Natural killer cell (primary cell): Measurements from ENCODE around the gene HOXB4. TPM values are rescaled to one million over a fixed set of nuclear protein-coding genes. Genes with fewer than 3 reads are reported as not detected.

Experiments used
- ATAC-seq, 3 donors: fragments of 150-1000 bp in 2 of 3; fragments of 200-7000 bp in 1 of 3; cut with Tn5 transposase; 1 replicate in 1 of 3; 2 replicates in 2 of 3; pipeline ENCODE4 v1.10.0; 2021; ENCODE audit warnings: mild to moderate bottlenecking in 2 of 3, moderate library complexity in 2 of 3
- DNase-seq, 2 donors: peaks; one replicate each; pipeline versions ENCODE4 v3.0.0 to v3.0.0-alpha.2; 2013 to 2021; ENCODE audit warnings: mixed read lengths in 1 of 2
- H3K27ac ChIP-seq: one replicate; pipeline ENCODE4 v1.5.1; 2013; ENCODE audit warnings: mild to moderate bottlenecking, low read length
- H3K27me3 ChIP-seq: one replicate; pipeline ENCODE4 v1.6.1; 2013; ENCODE audit warnings: low read length; ENCODE audit not compliant: control insufficient read depth, insufficient read depth
- H3K36me3 ChIP-seq: one replicate; pipeline ENCODE4 v1.6.1; 2013; ENCODE audit warnings: low read length; ENCODE audit not compliant: control insufficient read depth, insufficient read depth
- H3K4me1 ChIP-seq: one replicate; pipeline ENCODE4 v1.6.1; 2013; ENCODE audit warnings: low read length; ENCODE audit not compliant: control insufficient read depth, insufficient read depth
- H3K4me3 ChIP-seq: one replicate; pipeline ENCODE4 v1.5.1; 2013; ENCODE audit warnings: low read length
- H3K9me3 ChIP-seq: one replicate; pipeline ENCODE4 v1.6.1; 2013; ENCODE audit warnings: low read length; ENCODE audit not compliant: control insufficient read depth, insufficient read depth
- H3K27ac Mint-ChIP-seq, 2 donors: one replicate each; pipeline ENCODE4 v1.8.0; 2022; ENCODE audit warnings: mild to moderate bottlenecking in 2 of 2, mixed read lengths in 2 of 2, moderate library complexity in 1 of 2
- H3K27me3 Mint-ChIP-seq, 2 donors: one replicate each; pipeline ENCODE4 v1.8.0; 2022; ENCODE audit warnings: low read depth in 2 of 2, mixed read lengths in 2 of 2
- H3K36me3 Mint-ChIP-seq: one replicate; pipeline ENCODE4 v1.8.0; 2022; ENCODE audit warnings: mixed read lengths
- H3K4me1 Mint-ChIP-seq, 2 donors: one replicate each; pipeline ENCODE4 v1.8.0; 2022; ENCODE audit warnings: mixed read lengths in 2 of 2
- H3K4me3 Mint-ChIP-seq: one replicate; pipeline ENCODE4 v1.8.0; 2022; ENCODE audit warnings: mild to moderate bottlenecking, moderate library complexity, mixed read lengths
- H3K9me3 Mint-ChIP-seq, 2 donors: one replicate each; pipeline ENCODE4 v1.8.0; 2022; ENCODE audit warnings: mixed read lengths in 2 of 2
- WGBS: methylation state at CpG from one replicate; pipeline ENCODE4 v1.1.7; 2013; ENCODE audit warnings: missing lambda C conversion rate; ENCODE audit not compliant: insufficient coverage; 5-methylcytosine and 5-hydroxymethylcytosine counted together
- intact Hi-C: fragments of 100-400 bp; cut with micrococcal nuclease; formaldehyde crosslinking; loops from one replicate; pipeline ENCODE4 v1.14.2; 2022
- total RNA-seq, 4 donors: library from RNA; stranded (reverse); fragments of 120-200 nt in 1 of 4; gene quantifications; one replicate each; pipeline versions ENCODE4 v1.2.3 to v1.2.4, GENCODE V29; 2013 to 2022
- TF ChIP-seq, protein P1 (sequence below): fragments of 200-600 bp; IDR thresholded peaks from one replicate; pipeline ENCODE4 v1.8.0; 2022; ENCODE audit warnings: antibody characterized with exemption

The HOXB4 gene
- total RNA-seq, 3 donors from 2014 or later (not counting 1 experiment from before 2014, with no cell fraction given) = 3.5 to 6.7 (median 5.7) TPM

- H3K4me3 ChIP-seq = no peak within 1 kb of the TSS
- DNase-seq = no peak
- H3K9me3 Mint-ChIP-seq = no peaks in the 10 kb centered on the region
- WGBS = 26% methylated on average over 29 of the region's 41 CpGs
- H3K4me1 Mint-ChIP-seq = peaks cover 57 to 69% of the 10 kb centered on the region in 2 donors
- H3K27me3 ChIP-seq = peaks cover 73% of the 10 kb centered on the region
- H3K36me3 ChIP-seq = no peaks in the 10 kb centered on the region
- H3K4me1 ChIP-seq = peaks cover 62% of the 10 kb centered on the region
- ATAC-seq = no peak
- TF ChIP-seq, protein P1, sequence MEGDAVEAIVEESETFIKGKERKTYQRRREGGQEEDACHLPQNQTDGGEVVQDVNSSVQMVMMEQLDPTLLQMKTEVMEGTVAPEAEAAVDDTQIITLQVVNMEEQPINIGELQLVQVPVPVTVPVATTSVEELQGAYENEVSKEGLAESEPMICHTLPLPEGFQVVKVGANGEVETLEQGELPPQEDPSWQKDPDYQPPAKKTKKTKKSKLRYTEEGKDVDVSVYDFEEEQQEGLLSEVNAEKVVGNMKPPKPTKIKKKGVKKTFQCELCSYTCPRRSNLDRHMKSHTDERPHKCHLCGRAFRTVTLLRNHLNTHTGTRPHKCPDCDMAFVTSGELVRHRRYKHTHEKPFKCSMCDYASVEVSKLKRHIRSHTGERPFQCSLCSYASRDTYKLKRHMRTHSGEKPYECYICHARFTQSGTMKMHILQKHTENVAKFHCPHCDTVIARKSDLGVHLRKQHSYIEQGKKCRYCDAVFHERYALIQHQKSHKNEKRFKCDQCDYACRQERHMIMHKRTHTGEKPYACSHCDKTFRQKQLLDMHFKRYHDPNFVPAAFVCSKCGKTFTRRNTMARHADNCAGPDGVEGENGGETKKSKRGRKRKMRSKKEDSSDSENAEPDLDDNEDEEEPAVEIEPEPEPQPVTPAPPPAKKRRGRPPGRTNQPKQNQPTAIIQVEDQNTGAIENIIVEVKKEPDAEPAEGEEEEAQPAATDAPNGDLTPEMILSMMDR = no peak
- no peak within 1 kb of the TSS for H3K27ac ChIP-seq
- intact Hi-C loops = loop anchor here (5.0 to 10.0 kb wide), 2 partner anchors 139 to 463 kb away; no protein-coding TSS in a partner anchor
- peaks cover 65 to 67% of the 10 kb centered on the region in 2 donors for H3K27me3 Mint-ChIP-seq
- H3K27ac Mint-ChIP-seq = peak within 1 kb of the TSS; percentile 4 to 78
- no peaks in the 10 kb centered on the region for H3K9me3 ChIP-seq
- H3K4me3 Mint-ChIP-seq = peak within 1 kb of the TSS; percentile 56
- peaks cover 7% of the 10 kb centered on the region for H3K36me3 Mint-ChIP-seq
Observed at GRCh38 chr17:48615047-48615962, 37.2 kb upstream of the HOXB4 start, which contains the start of gene HOXB8. TSS of gene HOXB8 (minus strand) at chr17:48615292. CDS start at chr17:48614704, 588 bp downstream.

DNA sequence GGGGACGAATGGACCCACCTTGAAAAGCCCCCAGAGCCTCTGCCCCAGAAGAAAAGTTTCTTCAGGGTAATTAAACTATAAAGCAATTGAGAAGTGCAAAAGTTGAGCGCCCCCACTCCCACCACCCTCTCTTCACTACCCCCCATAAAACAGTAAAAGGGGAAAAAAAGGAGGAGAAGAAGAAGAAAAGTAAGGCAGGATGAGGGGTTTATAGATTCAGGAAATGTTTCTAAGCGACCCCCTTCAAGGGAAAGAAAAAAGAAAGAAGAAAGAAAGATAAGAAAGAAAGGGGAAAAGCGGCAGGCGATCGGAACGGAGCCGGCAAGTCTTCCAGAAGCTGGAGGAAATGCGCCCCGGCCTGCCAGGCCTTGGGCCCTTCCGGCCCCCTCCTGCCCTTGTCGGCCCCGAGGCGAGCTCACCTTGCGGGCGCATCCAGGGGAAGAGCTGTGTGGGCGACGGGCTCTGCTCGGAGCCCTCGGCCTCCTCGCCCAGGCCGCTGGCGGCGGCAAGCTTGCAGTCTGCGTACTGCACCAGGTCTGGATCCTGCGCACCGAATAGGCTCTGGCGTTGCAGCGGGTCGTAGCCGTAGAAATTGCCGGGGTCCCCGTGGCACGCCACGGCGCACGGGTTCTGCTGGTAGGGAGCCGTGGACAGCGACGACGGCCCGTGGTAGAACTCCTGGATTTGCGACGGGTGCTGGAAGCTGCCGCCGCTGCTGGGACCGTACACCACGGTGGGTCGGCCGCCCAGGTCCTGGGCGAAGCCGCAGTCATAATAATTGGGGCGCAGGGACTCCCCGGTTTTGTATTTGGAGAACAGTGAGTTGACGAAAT, 35.9 kb upstream of the HOXB4 start:
- H3K27ac Mint-ChIP-seq = peak overlapping the region; percentile 54 to 78
- ATAC-seq = peak in 1 of 3 donors; percentile 7
- TF ChIP-seq, protein P1 = no peak

GRCh38 chr17:48612854-48613691, 34.9 kb upstream of the HOXB4 start:
- Mint-ChIP-seq H3K4me3 (peak overlapping the region; percentile 89), H3K27me3 (peaks cover 54% of the 10 kb centered on the region in 2 donors), H3K27ac (peak overlapping the region; percentile 7 to 78), H3K9me3 (no peaks in the 10 kb centered on the region), H3K4me1 (peaks cover 49 to 53% of the 10 kb centered on the region in 2 donors), H3K36me3 (peaks cover 7% of the 10 kb centered on the region)
- no peaks in the 10 kb centered on the region for H3K9me3 ChIP-seq
- H3K36me3 ChIP-seq = no peaks in the 10 kb centered on the region
- H3K27me3 ChIP-seq = peaks cover 64% of the 10 kb centered on the region
- ATAC-seq = peak; percentile 75 to 78 (median 78)
- TF ChIP-seq, protein P1 = peak; percentile 30
- WGBS = 2% methylated on average over 62 of the region's 67 CpGs
- peak overlapping the region; percentile 24 for H3K4me3 ChIP-seq
- peaks cover 58% of the 10 kb centered on the region for H3K4me1 ChIP-seq
- H3K27ac ChIP-seq = no peak overlapping the region
- peak; percentile 57 to 76 for DNase-seq
- intact Hi-C loops = loop anchor here (2.0 to 10.0 kb wide), 3 partner anchors 16 to 142 kb away; partner anchors contain the start of genes PRAC1 and PRAC2

More for the DNA sequence above, 35.9 kb upstream of the HOXB4 start:
- Histone ChIP-seq H3K4me1 (peaks cover 68% of the 10 kb centered on the region), H3K27me3 (peaks cover 74% of the 10 kb centered on the region), H3K36me3 (no peaks in the 10 kb centered on the region), H3K9me3 (no peaks in the 10 kb centered on the region), H3K4me3 (no peak overlapping the region), H3K27ac (no peak overlapping the region)
- H3K4me3 Mint-ChIP-seq = peak overlapping the region; percentile 87
- peaks cover 7% of the 10 kb centered on the region for H3K36me3 Mint-ChIP-seq
- H3K4me1 Mint-ChIP-seq = peaks cover 57 to 63% of the 10 kb centered on the region in 2 donors
- WGBS = 2% methylated on average over 54 of the region's 55 CpGs
- no peaks in the 10 kb centered on the region for H3K9me3 Mint-ChIP-seq
- intact Hi-C loops = loop anchor here (2.0 to 10.0 kb wide), 3 partner anchors 17 to 141 kb away; partner anchors contain the start of genes PRAC1 and PRAC2
- DNase-seq = peak in 1 of 2 donors; percentile 68
- H3K27me3 Mint-ChIP-seq = peaks cover 56 to 57% of the 10 kb centered on the region in 2 donors
